HL-60 (cell line): ENCODE measurements around the gene TTC17.

Experiments
- DNase-seq, 2 experiments: peaks; one replicate each; pipeline ENCODE4 v3.0.0-alpha.2; 2010 to 2020; ENCODE audit warnings: low read depth in 1 of 2, low spot score in 1 of 2
- H3K27ac ChIP-seq: fragments of 250-450 bp; sonication (Bioruptor Pico); replicated peaks from 2 replicates; pipeline ENCODE4 v1.5.1; 2020; ENCODE audit warnings: mild to moderate bottlenecking, moderate library complexity
- H3K27me3 ChIP-seq: fragments of 250-450 bp; sonication (Bioruptor Pico); 2 replicates; pipeline ENCODE4 v1.5.1; 2021; ENCODE audit warnings: mild to moderate bottlenecking, moderate library complexity; ENCODE audit not compliant: insufficient read depth, poor library complexity, severe bottlenecking
- H3K4me3 ChIP-seq: replicated peaks from 2 replicates; pipeline ENCODE4 v1.5.1; 2011; ENCODE audit warnings: mild to moderate bottlenecking, control low read depth, low read length; ENCODE audit not compliant: insufficient read depth
- GABPA ChIP-seq: IDR thresholded peaks from 2 replicates; pipeline ENCODE4 v1.6.1; 2012; ENCODE audit warnings: low read depth
- POLR2AphosphoS5 ChIP-seq: IDR thresholded peaks from 2 replicates; pipeline ENCODE4 v1.6.1; 2012; ENCODE audit warnings: low read depth
- SPI1 ChIP-seq: IDR thresholded peaks from 2 replicates; pipeline ENCODE4 v1.6.1; 2012; ENCODE audit warnings: low read depth, mild to moderate bottlenecking, borderline replicate concordance
- TF ChIP-seq, protein P1 (sequence below): IDR thresholded peaks from one replicate; pipeline ENCODE4 v1.5.1; 2011; ENCODE audit warnings: low read length, control low read depth, inconsistent platforms; ENCODE audit not compliant: insufficient read depth
- TF ChIP-seq, protein P2 (sequence below): IDR thresholded peaks from 2 replicates; pipeline ENCODE4 v1.6.1; 2012; ENCODE audit warnings: low read depth; ENCODE audit not compliant: insufficient replicate concordance

TTC17 gene

DNA sequence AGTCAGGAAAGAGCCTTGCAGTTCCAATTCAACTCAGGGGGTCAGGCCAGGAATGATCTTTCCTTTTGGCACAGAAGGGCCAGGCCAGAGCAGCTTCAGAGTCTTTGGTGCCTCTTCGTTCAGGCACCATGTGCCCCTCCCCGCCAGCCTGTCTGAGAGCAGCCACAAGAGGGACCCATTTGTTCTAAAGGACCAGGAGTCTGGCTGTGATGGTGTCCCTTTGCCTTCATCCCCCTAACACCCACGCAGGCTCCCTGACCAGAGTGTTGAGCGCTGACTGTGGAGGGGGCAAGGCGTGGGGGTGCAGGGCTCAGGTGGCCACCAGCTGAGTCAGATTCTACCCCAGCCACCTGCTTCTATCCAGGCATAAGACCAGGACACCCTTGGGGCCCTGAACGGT lies 156.4 kb downstream of the TTC17 start:
- H3K27me3 ChIP-seq = peaks cover 3% of the 10 kb centered on the region
- DNase-seq = no peak
- no peak for TF ChIP-seq POLR2AphosphoS5
- TF ChIP-seq, protein P1, sequence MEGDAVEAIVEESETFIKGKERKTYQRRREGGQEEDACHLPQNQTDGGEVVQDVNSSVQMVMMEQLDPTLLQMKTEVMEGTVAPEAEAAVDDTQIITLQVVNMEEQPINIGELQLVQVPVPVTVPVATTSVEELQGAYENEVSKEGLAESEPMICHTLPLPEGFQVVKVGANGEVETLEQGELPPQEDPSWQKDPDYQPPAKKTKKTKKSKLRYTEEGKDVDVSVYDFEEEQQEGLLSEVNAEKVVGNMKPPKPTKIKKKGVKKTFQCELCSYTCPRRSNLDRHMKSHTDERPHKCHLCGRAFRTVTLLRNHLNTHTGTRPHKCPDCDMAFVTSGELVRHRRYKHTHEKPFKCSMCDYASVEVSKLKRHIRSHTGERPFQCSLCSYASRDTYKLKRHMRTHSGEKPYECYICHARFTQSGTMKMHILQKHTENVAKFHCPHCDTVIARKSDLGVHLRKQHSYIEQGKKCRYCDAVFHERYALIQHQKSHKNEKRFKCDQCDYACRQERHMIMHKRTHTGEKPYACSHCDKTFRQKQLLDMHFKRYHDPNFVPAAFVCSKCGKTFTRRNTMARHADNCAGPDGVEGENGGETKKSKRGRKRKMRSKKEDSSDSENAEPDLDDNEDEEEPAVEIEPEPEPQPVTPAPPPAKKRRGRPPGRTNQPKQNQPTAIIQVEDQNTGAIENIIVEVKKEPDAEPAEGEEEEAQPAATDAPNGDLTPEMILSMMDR = no peak
- TF ChIP-seq, protein P2, sequence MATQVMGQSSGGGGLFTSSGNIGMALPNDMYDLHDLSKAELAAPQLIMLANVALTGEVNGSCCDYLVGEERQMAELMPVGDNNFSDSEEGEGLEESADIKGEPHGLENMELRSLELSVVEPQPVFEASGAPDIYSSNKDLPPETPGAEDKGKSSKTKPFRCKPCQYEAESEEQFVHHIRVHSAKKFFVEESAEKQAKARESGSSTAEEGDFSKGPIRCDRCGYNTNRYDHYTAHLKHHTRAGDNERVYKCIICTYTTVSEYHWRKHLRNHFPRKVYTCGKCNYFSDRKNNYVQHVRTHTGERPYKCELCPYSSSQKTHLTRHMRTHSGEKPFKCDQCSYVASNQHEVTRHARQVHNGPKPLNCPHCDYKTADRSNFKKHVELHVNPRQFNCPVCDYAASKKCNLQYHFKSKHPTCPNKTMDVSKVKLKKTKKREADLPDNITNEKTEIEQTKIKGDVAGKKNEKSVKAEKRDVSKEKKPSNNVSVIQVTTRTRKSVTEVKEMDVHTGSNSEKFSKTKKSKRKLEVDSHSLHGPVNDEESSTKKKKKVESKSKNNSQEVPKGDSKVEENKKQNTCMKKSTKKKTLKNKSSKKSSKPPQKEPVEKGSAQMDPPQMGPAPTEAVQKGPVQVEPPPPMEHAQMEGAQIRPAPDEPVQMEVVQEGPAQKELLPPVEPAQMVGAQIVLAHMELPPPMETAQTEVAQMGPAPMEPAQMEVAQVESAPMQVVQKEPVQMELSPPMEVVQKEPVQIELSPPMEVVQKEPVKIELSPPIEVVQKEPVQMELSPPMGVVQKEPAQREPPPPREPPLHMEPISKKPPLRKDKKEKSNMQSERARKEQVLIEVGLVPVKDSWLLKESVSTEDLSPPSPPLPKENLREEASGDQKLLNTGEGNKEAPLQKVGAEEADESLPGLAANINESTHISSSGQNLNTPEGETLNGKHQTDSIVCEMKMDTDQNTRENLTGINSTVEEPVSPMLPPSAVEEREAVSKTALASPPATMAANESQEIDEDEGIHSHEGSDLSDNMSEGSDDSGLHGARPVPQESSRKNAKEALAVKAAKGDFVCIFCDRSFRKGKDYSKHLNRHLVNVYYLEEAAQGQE = no peak
- no peak for TF ChIP-seq SPI1
- TF ChIP-seq GABPA = no peak
- no peak overlapping the region for H3K27ac ChIP-seq
- no peak overlapping the region for H3K4me3 ChIP-seq

DNA sequence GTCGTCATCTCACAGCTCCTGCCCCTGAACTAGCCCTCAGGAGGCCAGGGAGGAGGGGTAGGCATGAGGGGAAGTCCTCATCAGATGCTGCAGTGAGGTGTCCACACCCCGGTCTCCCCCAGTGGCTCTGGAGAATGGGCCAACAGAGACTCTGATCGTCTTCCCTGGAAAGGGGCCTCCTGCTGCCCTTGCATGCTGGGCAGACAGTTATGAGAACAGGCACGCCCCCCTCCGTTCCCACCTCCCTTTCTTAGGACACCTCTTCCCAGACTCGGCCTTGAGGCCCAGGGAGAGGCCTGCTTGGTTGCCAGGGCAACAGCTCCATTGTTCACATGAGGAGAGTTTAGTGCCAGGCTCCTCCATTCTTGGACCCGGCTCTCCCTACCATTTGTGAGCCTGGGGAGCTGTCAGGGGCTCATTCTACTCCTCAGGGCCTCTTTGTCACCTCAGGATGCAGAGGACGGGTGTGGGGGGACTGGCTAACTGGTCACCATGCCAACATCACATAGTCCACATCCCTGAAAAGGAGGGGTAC lies 157.7 kb downstream of the TTC17 start:
- no peak for DNase-seq
- peaks cover 3% of the 10 kb centered on the region for H3K27me3 ChIP-seq
- no peak overlapping the region for H3K4me3 ChIP-seq
- H3K27ac ChIP-seq = no peak overlapping the region
- TF ChIP-seq, protein P2 = no peak
- no peak for TF ChIP-seq SPI1
- no peak for TF ChIP-seq POLR2AphosphoS5
- TF ChIP-seq, protein P1 = no peak
- TF ChIP-seq GABPA = no peak

DNA sequence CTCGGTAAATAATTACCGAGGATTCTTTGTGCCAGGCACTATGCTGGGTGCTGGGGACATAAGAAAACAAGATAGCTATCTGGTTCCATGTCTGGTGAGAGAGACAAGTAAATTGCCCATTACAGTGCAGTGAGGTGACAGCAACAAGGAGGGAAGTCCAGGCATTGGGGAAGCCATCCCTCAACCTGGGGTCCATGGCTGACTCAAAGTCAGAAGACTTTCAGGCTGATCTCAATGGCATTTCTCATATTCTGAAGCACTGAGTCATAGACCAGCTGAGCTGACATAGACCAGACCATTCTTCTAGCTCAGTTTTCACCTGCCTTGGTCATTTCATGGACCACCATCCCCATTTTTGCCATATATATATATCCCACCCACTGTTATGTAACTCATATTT lies 158.8 kb downstream of the TTC17 start:
- no peak overlapping the region for H3K27ac ChIP-seq

More for the DNA sequence above, 158.8 kb downstream of the TTC17 start:
- Histone ChIP-seq H3K4me3 (no peak overlapping the region), H3K27me3 (peaks cover under 1% of the 10 kb centered on the region)
- no peak for DNase-seq
- TF ChIP-seq POLR2AphosphoS5 = no peak
- TF ChIP-seq GABPA = no peak
- TF ChIP-seq SPI1 = no peak
- TF ChIP-seq, protein P2 = no peak
- TF ChIP-seq, protein P1 = no peak
